Fibroblast of villous mesenchyme (primary cell): ENCODE results near the gene TMEM229B. TPM values are rescaled to one million over a fixed set of nuclear protein-coding genes. Genes with fewer than 3 reads are reported as not detected.

Source experiments
- DNase-seq: peaks from one replicate; pipeline ENCODE4 v3.0.0-alpha.2; 2010; ENCODE audit warnings: low read depth
- H3K4me3 ChIP-seq: 2 replicates; pipeline ENCODE4 v1.5.1; 2011; ENCODE audit warnings: low read depth, mild to moderate bottlenecking, low read length
- CTCF ChIP-seq: IDR thresholded peaks from 2 replicates; pipeline ENCODE4 v1.5.1; 2012; ENCODE audit warnings: low read depth, mild to moderate bottlenecking, low read length; ENCODE audit not compliant: insufficient read depth
- small RNA-seq: library from RNA; depleted of rRNA; stranded (forward); fragments of <200 nt; gene quantifications from one replicate; pipeline ENCODE3, GENCODE V24; 2012
- total RNA-seq: library from RNA; depleted of rRNA; stranded (reverse); fragments of >200 nt; gene quantifications from 2 replicates; pipeline ENCODE4 v1.2.3, GENCODE V29; 2012

The TMEM229B gene
- total RNA-seq, 1 donor, result 0.43 TPM

GRCh38 chr14:67421356-67422224, 66.9 kb downstream of the TMEM229B start:
- no peak for DNase-seq
- TF ChIP-seq CTCF, result no peak
- no peak overlapping the region for H3K4me3 ChIP-seq

Small RNAs within 50 kb of the gene (small RNA-seq; reads per million reads assigned to genes)
- not detected for gene MIR5694

Other genes starting within 250 kb of the TMEM229B start
- gene PALS1, start 247.3 kb downstream of the TMEM229B start, total RNA-seq, result 18.4 and 38.4 TPM in 2 replicates
- 109 and 168 TPM in 2 replicates for gene ATP6V1D, start 128.9 kb downstream of the TMEM229B start, total RNA-seq
- gene EIF2S1, start 128.4 kb downstream of the TMEM229B start, total RNA-seq, result 176 and 221 TPM in 2 replicates
- 2.2 and 4.5 TPM in 2 replicates for gene PLEK2, start 76.6 kb downstream of the TMEM229B start, total RNA-seq
- 0.43 and 0.64 TPM in 2 replicates for gene PLEKHH1, start 44.6 kb upstream of the TMEM229B start, total RNA-seq
- gene PIGH, start 111.5 kb upstream of the TMEM229B start, total RNA-seq, result 15.5 and 17.7 TPM in 2 replicates
- gene ARG2, start 131.2 kb upstream of the TMEM229B start, total RNA-seq, result 3.9 TPM in 2 replicates
- 45.1 and 52.2 TPM in 2 replicates for gene VTI1B, start 185.9 kb upstream of the TMEM229B start, total RNA-seq
- 138 and 212 TPM in 2 replicates for gene RDH11, start 207.0 kb upstream of the TMEM229B start, total RNA-seq
- gene RDH12, start 213.2 kb upstream of the TMEM229B start, total RNA-seq, result under 0.01 TPM in 1 of 2 replicates, not detected in the other